Measurements from ENCODE around the gene ID3.
"Not testable (repeated sequence)": the region's sequence is repeated elsewhere in the genome, so short reads cannot be mapped to it uniquely, and the experiment has no call there.

Gene ID3

DNA sequence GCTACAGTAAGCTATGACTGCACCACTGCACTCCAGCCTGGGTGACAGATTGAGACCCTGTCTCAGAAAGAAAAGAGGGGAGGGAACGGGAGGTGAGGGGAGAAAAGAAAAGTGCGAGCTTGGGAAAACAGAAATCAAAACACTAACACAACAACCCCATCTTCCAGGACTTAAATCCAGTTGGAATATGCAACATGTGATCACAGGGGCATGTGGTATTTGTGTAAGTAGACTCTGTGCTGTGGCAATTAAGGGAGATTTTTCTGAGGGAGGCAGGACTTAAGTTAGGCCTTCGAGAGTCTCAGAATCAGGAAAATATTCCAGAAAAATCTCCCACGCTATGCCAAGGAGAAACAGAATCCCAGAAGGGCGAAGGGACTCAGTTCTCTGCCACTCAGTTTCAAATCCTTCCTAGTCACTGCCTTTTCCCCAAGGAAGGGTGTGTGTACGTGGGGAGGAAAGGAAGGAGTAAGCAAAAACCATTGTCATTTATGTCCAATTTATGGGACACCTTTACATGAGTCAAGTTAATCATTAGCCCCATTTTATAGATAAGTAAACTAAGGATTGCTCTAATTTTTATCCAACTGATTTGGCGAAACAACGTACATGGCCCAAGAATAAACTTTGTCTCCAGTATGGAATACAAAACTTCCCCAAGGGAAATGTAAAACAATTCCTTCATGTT, 12.3 kb downstream of the ID3 start:
- DNase-seq = no peak

DNA sequence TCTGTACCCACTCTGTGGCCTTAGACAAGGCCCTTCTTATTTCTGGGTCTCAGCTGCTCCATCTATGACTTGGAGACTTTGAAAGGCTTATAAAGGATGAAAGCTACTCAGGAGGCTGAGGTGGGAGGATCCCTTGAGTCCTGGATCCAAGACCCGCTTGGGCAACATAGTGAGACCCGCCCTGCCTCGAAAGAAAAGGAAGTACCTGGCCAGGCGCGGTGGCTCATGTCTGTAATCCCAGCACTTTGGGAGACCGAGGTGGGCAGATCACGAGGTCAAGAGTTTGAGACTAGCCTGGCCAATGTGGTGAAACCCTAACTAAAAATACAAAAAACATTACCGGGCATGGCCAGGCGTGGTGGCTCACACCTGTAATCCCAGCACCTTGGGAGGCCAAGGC, 13.4 kb downstream of the ID3 start:
- no peak for DNase-seq

DNA sequence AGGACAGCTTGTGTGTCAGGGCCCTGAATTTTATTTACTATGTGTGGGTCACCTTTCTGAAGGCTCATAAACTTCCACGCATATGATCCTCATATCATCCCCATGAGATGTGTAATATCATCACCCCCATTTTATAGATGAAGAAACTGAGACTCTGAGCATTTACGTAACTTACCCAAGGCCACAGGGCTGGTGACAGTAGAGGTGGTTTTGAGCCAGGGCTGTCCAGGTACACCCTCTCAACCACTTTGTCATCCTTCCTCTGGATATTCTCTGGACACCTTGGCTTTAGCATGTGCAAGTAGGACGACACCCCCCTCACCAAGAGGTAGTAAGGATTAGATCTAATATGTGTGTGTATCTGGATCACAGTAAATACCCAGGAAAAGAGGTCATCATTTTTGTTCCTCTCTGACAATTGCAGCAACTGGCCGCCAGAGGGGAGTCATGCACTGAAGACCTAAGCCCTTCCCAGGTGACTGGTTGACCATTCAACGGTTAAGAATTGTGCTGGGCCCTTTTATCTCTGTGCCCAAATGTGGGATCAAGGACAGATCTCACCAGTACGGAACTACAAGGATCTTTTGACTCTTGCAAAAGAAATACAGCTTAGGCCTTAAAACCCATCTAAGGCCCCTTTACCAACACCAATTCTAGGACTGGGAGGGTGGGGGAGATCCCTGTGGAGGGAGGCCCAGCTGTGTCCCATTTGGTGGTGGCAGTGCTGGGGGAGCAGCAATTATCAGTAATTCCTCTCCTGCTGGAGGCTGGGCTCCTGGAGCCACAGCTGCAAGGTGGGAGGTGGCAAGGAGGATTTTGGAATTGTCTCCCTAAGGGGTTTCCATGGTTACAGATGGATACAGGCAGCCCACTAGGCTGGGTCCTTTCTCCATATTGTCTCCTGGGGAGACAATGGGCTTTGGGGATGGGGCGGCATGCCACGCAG, 14.6 kb downstream of the ID3 start:
- DNase-seq = peak; percentile 87

DNA sequence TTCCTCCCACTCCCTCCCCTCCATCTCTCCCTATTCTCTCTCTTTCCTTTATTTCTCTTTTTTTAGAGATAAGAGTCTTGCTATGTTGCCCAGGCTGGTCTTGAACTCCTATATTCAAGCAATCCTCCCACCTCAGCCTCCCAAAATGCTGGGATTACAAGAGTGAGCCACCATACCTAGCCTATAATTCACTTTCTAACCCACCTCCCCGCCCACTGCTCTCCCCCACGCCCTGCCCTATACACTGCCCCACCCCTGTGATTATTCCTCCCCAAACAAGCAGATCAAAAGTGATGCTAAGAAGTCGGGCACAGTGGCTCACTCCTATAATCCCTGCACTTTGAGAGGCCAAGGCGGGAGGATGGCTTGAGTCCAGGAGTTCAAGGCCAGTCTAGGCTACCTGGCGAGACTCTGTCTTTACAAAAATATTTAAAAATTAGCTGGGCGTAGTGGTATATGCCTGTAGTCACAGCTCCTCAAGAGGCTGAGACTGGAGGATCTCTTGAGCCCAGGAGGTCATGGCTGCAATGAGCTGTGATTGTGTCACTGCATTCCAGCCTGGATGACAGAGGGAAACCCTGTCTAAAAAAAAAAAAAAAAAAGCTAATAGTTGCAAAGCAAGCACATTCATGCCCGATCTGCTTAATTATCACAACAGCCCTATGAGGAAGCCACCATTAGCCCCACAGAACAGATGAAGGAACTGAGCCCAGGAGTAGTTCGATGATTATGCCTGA, 15.4 kb downstream of the ID3 start:
- DNase-seq = no peak

DNA sequence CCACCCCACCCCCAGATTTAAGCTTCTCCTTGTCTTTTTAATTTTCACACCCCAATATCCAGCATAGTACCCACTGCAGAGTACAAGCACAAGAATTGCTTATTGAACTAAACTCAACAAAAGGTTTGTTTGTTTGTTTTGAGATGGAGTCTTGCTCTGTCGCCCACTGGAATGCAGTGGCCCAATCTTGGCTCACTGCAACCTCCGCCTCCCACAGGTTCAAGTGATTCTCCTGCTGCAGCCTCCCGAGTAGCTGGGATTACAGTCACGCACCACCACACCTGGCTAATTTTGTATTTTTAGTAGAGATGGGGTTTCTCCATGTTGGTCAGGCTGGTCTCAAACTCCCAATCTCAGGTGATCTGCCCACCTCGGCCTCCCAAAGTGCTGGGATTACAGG, 16.4 kb downstream of the ID3 start:
- not testable (repeated sequence) for DNase-seq

DNA sequence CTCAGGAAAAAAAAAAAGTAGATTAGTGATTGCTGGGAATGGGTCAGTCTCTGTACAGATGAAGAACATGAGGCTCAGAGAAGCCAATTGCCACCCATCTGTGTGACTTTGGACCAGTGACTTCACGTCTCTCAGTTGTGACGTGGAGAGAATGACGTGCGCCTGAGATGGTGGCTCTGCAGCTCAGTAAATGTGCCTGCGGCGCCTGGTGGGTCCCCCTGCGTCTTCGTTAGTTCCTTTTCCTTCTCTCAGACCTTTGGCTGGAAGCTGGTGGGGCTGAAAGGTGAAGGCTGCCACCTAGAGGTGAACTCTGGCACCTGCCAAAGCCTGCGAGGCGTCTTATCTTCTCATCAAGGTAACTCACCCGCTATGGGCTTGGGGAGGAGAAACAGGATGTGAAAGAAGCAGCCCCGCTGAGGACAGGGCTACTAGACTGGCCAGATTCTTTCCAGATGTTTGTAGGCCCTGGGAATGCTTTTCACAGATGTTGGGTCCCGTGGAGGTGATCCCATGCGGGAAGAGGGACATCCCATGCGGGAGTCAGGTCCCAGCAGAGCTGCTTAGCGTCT, 19.5 kb downstream of the ID3 start:
- DNase-seq = peak; percentile 96

DNA sequence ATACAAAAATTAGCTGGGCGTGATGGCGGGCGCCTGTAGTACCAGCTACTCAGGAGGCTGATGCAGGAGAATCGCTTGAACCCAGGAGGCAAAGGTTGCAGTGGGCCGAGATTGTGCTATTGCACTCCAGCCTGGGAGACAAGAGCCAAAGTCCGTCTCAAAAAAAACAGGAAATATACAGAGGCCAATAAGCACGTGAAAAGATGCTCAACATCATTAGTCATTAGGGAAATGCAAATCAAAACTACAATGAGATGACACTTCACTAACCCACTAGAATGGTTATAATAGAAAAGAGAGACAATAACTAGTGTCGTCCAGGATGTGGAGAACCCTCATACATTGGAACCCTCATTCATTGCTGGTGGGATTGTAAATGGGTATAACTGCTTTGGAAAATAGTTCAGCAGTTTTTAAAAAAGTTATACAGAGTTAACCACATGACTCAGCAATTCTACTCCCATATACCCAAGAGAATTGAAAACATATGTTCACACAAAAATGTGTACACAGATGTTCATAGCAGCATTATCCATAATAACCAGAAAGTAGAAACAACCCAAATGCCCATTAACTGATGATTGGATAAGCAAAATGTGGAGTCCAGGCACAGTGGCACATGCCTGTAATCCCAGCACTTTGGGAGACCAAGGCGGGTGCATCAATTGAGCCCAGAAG, 21.9 kb downstream of the ID3 start:
- DNase-seq = no peak

DNA sequence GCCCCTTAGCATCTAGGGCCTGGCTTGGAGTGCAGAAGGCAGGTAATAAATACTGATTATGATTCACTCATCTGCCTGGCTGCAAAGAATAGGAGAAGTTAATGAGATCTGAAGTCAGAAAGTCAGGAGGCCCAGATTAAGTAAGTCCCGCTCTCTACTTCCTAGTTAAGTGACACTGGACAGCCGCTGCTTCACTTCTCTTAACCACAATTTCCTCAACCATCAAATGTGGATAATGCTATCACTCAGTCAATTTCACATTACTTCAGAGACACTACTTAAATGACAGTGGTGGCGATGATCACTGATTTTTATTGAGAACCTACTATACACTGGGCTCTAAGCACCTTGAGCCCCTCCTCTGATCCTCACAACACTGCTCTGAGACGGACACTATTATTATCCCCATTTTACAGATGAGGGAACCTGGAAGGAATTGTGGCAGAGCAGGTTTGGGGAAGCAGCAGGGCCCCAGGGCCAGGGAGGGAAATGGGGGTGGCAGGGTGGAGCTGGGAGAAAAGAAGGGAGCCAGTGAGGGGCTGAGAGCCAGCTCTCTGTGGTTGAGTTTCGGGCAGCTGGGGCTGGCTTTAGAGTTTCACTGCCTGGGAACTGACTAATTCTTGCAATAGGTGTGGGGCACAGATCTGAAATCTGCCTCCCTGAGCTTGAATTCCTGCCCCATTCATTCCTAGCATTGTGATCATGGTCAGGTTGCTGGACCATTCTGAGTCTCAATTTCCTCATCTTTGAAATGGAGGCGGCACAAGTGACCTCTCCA, 25.9 kb downstream of the ID3 start:
- DNase-seq = no peak

DNA sequence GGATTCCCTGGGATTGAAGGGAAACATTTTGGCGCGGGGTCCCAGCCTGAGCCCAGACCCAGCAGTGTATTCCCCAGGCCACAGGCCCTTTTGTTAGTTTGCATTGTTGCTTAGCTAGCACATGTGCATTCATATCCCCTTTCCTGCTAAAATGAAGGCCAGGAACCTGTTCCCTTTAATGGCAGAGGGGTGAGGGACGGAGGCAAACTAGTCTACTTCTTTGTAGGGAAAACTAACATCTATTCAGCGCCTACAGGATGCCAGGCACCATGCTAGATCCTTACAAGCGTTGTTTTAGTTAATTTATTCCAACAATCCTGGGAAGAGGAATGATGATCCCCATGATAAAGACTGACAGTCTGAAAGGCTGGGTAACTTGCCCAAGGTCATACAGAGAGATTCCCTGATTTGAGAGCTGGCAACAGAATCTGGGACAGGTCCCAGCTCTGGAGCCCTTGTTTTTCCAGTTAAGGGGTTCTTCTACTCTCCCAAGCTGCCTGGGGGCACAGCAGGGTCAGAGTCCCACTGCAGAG, 27.7 kb downstream of the ID3 start:
- no peak for DNase-seq

DNA sequence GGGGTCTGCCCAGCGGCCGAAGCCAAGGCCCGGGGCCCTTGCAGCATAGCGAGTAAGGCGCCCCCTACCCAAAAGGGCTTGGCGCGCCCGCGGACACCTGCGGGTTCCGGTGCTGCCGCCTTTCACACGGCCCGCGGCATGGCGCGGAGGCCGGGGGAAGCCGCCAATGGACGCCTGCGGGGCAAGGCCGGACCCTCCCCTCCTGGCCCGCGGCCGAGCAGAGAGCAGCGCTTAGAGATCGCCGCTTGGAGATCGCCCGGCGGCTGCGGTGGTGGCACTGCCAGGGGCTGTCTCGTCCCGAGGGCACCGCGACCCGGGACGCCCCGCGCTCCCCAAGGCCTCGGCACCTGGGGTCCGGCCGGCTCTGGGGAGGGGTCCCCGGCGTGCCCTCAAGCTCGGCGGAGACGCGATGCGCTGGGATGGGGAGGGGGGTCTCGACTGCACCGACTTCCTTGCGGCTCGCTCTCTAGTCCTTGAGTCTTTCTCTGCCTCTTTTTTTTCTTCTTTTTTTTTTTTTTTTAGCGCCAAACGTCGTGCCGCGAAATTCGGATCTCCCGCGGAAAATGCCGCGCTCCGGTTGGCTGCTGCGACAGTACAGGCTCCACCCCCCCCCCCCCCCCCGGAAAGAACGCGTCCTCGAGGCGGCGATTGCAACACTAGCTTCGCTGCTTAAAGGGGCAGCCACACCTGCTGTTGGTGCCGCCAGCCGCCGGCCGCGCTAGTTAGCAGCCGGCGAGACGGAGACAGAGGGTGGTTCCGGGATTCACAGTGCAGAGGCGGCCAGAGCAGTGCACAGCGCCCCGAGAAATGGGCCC, 28.3 kb downstream of the ID3 start, which contains the start of gene E2F2:
Gene E2F2 (minus strand): TSS at position 487 of the 815 bp plus-strand sequence. CDS start 440 bp downstream, at position 47.
- DNase-seq = peak; percentile 87

DNA sequence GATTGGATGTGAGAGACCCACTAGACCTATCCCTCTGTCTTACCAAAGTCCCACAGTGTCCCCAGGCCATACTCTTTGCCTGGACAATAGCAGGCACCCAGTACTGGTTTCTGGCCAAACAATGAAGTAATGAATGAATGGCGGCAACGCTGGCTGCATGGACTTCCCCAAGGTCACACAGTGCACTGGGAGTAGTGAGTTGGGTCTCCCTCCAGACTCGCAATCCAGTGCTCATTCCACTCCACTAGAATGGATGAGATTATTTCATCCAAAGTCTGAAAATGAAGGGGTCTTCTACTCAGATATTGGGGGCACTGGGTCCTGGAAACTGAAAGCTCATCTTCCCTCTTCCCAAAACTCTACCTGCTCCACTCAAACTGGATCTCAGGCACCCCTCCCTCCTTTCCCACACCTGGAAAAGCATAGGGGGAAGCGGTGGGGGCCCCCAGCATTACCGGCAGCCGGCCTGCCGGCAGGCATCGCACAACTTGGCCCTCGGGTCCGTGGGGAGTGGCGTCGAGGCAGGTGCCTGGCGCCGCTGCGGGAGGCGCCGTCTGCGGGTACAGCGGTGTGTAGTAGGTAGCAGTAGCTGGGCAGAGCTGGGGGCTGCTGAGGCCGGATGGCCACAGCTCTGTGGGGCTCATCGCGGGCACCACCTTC, 29.1 kb downstream of the ID3 start:
- DNase-seq = no peak

DNA sequence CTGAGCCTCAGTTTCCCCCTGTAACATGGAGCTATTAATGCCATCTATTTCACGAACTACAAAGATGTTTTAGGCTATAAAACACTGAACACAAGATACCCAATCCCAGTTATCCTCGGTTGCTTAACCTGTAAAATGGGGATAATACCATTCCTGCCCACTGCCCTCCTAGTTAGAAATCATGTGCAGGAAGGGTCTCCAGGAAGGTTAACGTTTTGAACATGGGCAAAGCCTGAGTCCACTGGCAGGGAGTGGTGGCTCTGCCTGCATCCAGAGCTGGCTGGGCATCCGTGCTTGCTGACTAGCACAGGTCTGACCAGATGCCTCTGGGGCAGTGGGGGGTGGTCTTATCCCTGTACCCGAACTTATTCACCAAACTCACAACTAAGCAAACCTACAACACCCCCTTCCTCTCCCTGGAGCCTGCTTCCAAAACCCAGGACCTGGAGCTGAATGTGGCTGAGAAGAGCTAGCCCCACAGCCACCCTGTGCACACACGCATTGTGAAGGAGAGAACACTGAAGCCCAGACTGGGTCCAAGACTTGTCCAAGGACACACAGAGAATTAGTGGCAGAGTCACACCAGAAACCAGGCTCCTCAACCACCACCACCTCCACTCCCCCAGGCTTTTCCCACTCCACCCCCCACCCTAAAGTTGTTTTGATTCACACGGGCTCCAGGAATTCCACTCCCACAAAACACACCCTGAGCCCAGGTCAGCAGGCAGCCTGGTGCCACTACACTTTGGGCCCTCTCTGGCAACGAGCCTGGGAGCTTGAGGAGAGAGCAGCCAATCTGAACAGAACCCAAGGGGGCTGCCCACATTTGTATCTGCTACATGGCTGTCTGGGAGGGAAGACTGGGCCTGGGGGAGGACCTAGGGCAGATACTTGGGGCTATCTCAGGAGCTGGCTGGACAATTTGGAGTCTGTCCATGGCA, 29.9 kb downstream of the ID3 start:
- DNase-seq = no peak

DNA sequence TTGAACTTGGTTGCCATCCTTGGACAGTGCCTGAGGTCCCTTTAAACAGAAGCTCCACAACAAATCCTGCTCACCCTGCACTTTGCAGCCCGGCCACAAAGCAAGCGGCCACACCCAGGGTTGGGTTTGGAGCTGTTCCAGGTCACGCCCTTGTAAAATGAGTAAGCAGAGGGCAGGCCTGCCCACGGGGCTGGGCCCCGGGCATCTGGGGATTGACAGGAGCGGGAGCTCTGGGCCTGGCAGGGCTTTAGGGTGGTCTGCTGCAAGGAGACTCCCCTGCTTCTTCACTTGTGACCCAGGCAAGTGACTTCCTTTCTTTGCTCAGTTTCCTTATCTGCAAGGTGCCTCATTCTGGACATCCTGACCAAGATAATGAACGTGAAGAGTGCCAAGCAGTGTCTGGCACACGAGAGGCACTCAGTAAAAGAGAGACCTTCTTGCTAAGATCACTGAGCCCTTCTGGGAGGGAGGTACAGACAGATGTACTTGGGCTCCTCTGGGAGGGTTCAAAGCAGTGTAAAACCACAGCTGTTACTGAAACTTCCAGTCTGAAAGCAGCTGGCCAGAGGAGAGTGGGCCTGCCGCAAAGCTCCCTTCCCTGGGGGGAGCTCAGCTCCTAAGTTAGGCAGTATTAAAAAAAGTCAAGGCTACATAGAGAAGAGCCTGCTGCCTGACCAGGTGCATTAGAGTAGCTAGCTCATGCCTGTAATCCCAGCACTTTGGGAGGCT, 30.9 kb downstream of the ID3 start:
- peak; percentile 89 for DNase-seq

DNA sequence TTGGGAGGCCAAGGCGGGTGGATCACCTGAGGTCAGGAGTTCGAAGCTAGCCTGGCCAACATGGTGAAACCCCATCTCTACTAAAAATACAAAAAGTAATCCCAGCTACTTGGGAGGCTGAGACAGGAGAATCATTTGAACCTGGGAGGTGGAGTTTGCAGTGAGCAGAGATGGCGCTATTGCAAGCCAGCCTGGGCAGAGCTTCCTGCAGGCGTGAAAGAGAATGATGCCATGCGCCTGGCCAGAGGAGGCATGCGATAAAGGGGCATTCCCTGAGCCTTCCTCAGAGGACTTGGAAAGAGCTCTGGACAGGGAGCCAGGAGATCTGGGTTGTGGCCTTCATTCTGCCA, 31.4 kb downstream of the ID3 start:
- no peak for DNase-seq

DNA sequence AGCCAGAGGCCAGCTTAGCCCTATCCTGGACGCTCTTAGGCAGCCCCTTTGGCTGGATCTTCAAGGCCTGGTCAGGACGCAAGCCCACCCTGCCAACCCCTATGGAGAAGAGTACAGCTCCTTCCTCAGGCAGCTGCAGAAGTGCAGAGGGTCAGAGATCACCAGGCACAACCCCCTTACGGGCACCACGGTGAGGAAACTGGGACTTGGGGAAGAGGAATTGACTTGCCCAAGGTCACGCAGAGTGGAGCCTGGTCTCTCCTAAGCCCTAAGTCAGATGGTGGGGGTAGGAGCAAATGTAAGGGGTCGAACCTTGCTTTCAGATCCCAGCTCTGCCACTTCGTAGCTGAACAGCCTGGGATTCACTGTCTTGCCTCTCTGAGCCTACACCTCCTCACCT, 31.9 kb downstream of the ID3 start:
- no peak for DNase-seq

DNA sequence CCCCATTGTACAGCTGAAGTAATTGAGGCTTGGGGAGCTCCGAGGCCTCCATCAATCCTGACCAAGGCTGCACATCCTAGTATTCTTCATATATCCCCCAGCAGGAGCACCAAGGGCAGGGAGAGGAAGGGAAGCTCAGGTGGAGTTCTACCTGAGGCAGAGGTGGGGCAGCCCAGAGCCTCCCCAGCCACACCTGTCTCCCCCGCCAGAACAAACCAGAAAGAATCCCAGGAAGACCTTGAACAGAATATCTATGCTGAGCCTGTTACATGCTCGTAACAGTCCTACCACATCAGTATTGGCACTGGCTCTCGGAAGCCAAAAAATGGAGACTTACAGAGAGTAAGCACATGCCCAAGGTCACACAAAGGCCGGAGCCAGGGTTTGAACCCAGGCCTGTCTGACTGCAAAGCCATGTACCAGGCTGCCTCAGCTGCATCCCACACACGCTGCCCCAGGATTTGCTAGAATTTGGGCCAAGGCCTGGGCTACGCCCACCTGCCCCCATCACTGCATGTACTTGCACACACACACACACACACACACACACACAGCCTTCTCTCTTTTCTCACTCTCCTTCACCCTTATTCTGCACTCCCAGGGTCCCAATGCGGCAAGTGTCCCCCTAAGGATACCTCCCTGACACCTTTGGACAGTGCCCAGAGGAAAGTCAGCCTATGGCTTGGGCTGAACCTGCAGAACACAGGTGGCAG, 32.8 kb downstream of the ID3 start:
- no peak for DNase-seq

DNA sequence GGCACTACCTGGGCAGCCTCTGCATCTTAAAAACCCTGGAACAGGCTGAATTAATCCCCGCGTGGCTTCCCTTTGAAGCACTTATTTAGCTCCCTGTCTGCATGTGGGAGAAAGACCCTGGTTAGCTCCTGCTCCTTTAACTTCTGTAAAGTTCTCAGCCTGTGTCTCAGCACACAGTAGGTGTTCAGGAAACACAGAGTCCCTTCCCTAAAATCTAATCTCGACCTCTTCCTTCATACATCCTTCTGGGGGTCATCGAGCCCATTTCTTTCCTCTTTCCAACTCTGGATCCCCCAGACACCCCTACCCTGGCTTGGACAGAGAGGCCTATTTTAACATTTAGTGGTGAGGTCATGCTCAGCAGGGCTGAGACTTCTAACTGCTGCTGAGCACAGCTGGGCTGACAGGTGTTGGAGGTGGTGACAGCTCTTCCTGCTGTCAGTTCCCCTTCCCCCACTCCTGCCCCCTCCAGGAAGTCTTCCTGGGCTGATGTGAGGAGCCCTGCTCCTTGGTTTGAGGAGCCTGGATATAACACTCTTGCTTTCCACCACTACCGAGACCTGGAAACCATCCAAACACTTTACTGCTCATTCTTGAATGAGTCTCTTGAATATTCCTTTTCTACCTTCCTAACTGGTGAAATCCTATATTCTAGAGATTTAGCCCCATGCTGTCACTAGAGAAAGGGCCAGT, 33.6 kb downstream of the ID3 start:
- no peak for DNase-seq
